CD14-positive monocyte (primary cell): ENCODE measurements around the gene SCN9A. TPM values are rescaled to one million over a fixed set of nuclear protein-coding genes. Genes with fewer than 3 reads are reported as not detected.

Source experiments
- DNase-seq, 3 donors: peaks; one replicate each; pipeline ENCODE4 v3.0.0-alpha.2; 2011 to 2022
- H2AFZ ChIP-seq: 2 replicates; pipeline ENCODE4 v1.6.0; 2012; ENCODE audit warnings: mild to moderate bottlenecking, low read depth, low read length, inconsistent platforms; ENCODE audit not compliant: insufficient read depth, poor library complexity, severe bottlenecking
- H3K27ac ChIP-seq, 2 donors: 1 replicate in 1 of 2; 2 replicates in 1 of 2; pipeline ENCODE4 v1.5.1; 2012 to 2013; ENCODE audit warnings: low read length in 2 of 2, control low read depth in 1 of 2, inconsistent platforms in 1 of 2, low read depth in 1 of 2, mild to moderate bottlenecking in 1 of 2
- H3K27me3 ChIP-seq, 2 donors: one replicate each; pipeline versions ENCODE4 v1.6.0 to v1.6.1; 2011 to 2013; ENCODE audit warnings: low read length in 2 of 2; ENCODE audit not compliant: control insufficient read depth in 2 of 2, insufficient read depth in 2 of 2
- H3K36me3 ChIP-seq, 2 donors: replicated peaks in 1 of 2; 1 replicate in 1 of 2; 2 replicates in 1 of 2; pipeline versions ENCODE4 v1.5.1 to v1.6.1; 2012 to 2013; ENCODE audit warnings: low read length in 2 of 2, control low read depth in 1 of 2, inconsistent platforms in 1 of 2, mild to moderate bottlenecking in 1 of 2; ENCODE audit not compliant: insufficient read depth in 2 of 2, control insufficient read depth in 1 of 2
- H3K4me1 ChIP-seq, 2 donors: 1 replicate in 1 of 2; 2 replicates in 1 of 2; pipeline versions ENCODE4 v1.5.1 to v1.6.1; 2012 to 2013; ENCODE audit warnings: low read length in 2 of 2, control low read depth in 1 of 2, inconsistent platforms in 1 of 2, mild to moderate bottlenecking in 1 of 2, moderate library complexity in 1 of 2; ENCODE audit not compliant: insufficient read depth in 2 of 2, control insufficient read depth in 1 of 2
- H3K4me2 ChIP-seq: replicated peaks from 2 replicates; pipeline ENCODE3; 2012; ENCODE audit warnings: low read length, moderate library complexity, mild to moderate bottlenecking; ENCODE audit not compliant: poor library complexity, severe bottlenecking; ENCODE audit errors: extremely low read depth
- H3K4me3 ChIP-seq, 3 experiments: fragments of 200-600 bp in 1 of 3; sonication (generic) in 1 of 3; replicated peaks in 1 of 3; 1 replicate in 2 of 3; 2 replicates in 1 of 3; pipeline ENCODE4 v1.5.1; 2011 to 2013; ENCODE audit warnings: low read length in 3 of 3, mild to moderate bottlenecking in 3 of 3, control low read depth in 2 of 3, low read depth in 2 of 3, inconsistent platforms in 1 of 3, moderate library complexity in 1 of 3
- H3K79me2 ChIP-seq: 2 replicates; pipeline ENCODE4 v1.6.0; 2012; ENCODE audit warnings: mild to moderate bottlenecking, control low read depth, inconsistent platforms, low read length, moderate library complexity; ENCODE audit not compliant: insufficient read depth
- H3K9ac ChIP-seq: 2 replicates; pipeline ENCODE4 v1.6.0; 2017; ENCODE audit warnings: low read length, mild to moderate bottlenecking; ENCODE audit not compliant: insufficient read depth, poor library complexity, severe bottlenecking
- H3K9me3 ChIP-seq, 2 donors: replicated peaks in 1 of 2; 1 replicate in 1 of 2; 2 replicates in 1 of 2; pipeline versions ENCODE4 v1.5.1 to v1.6.1; 2012 to 2013; ENCODE audit warnings: low read length in 2 of 2, control low read depth in 1 of 2; ENCODE audit not compliant: control insufficient read depth in 1 of 2, insufficient read depth in 1 of 2
- H4K20me1 ChIP-seq: 2 replicates; pipeline ENCODE4 v1.6.0; 2012; ENCODE audit warnings: mild to moderate bottlenecking, low read length, control low read depth, moderate library complexity; ENCODE audit not compliant: insufficient read depth
- H3K27ac Mint-ChIP-seq, 7 donors: one replicate each; pipeline ENCODE4 v1.8.0; 2020; ENCODE audit warnings: mild to moderate bottlenecking in 7 of 7, mixed read lengths in 7 of 7, moderate library complexity in 6 of 7, inconsistent platforms in 2 of 7
- H3K27me3 Mint-ChIP-seq, 3 donors: one replicate each; pipeline ENCODE4 v1.8.0; 2021 to 2022; ENCODE audit warnings: low read depth in 3 of 3, mild to moderate bottlenecking in 3 of 3, mixed read lengths in 3 of 3, moderate library complexity in 3 of 3, inconsistent platforms in 1 of 3
- H3K36me3 Mint-ChIP-seq, 2 donors: one replicate each; pipeline ENCODE4 v1.8.0; 2020; ENCODE audit warnings: mixed read lengths in 2 of 2, inconsistent platforms in 1 of 2, mild to moderate bottlenecking in 1 of 2
- H3K4me1 Mint-ChIP-seq: one replicate; pipeline ENCODE4 v1.8.0; 2020; ENCODE audit warnings: mild to moderate bottlenecking, mixed read lengths
- H3K4me3 Mint-ChIP-seq, 2 donors: one replicate each; pipeline ENCODE4 v1.8.0; 2020; ENCODE audit warnings: mild to moderate bottlenecking in 2 of 2, mixed read lengths in 2 of 2, moderate library complexity in 1 of 2
- H3K9me3 Mint-ChIP-seq, 7 donors: one replicate each; pipeline ENCODE4 v1.8.0; 2020 to 2022; ENCODE audit warnings: mixed read lengths in 7 of 7, mild to moderate bottlenecking in 6 of 7, moderate library complexity in 6 of 7, inconsistent platforms in 2 of 7
- CTCF ChIP-seq: fragments of 200-600 bp; IDR thresholded peaks from one replicate; pipeline ENCODE4 v1.8.0; 2022; ENCODE audit warnings: antibody characterized with exemption, mild to moderate bottlenecking
- WGBS: methylation state at CpG from one replicate; pipeline ENCODE4 v1.1.5; 2013; ENCODE audit warnings: missing lambda C conversion rate; ENCODE audit not compliant: insufficient coverage; 5-methylcytosine and 5-hydroxymethylcytosine counted together
- intact Hi-C, 2 donors: fragments of 100-400 bp; cut with micrococcal nuclease; formaldehyde crosslinking; loops; one replicate each; pipeline versions ENCODE4 v1.15.0 to v1.15.1; 2023
- polyA plus RNA-seq, 3 donors: library from polyadenylated mRNA; depleted of rRNA in 1 of 3; unstranded in 2 of 3; stranded (reverse) in 1 of 3; fragments of 300-500 nt in 2 of 3; fragments of >200 nt in 1 of 3; fragmentation: Illumina TruSeq in 2 of 3; gene quantifications; 1 replicate in 2 of 3; 2 replicates in 1 of 3; pipeline ENCODE4 v1.2.3, GENCODE V29; 2012 to 2021

Gene SCN9A
- polyA plus RNA-seq, 3 donors = 0.24 to 0.67 (median 0.26) TPM

DNA sequence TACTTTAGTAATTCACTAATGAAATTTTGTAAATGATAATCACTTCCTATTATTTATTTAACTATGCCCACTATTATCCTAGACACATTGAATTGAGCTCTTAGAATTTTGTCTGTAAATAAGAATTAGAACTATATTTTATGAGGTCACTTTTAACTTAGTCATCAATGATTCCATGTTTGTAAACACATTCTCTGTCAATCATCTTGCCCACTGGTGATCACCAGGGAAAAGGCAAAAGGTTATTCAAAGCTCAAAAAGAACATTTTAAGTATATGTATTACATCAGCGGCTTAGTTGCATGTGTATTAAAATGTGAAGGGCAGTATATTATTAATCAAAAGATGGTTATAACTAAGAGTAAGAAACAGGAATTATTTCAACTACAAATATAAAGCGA is 25.2 kb downstream of the SCN9A start:
- Histone ChIP-seq H3K36me3 (no peaks in the 10 kb centered on the region), H3K4me2 (no peak overlapping the region), H4K20me1 (no peaks in the 10 kb centered on the region), H3K9ac (no peak overlapping the region), H3K27me3 (no peaks in the 10 kb centered on the region), H3K79me2 (no peaks in the 10 kb centered on the region), H3K4me1 (no peaks in the 10 kb centered on the region), H2AFZ (no peak overlapping the region), H3K4me3 (no peak overlapping the region), H3K9me3 (no peaks in the 10 kb centered on the region), H3K27ac (no peak overlapping the region)
- no peak overlapping the region for H3K27ac Mint-ChIP-seq
- H3K36me3 Mint-ChIP-seq = no peaks in the 10 kb centered on the region
- H3K4me3 Mint-ChIP-seq = no peak overlapping the region
- H3K27me3 Mint-ChIP-seq = no peaks in the 10 kb centered on the region
- H3K4me1 Mint-ChIP-seq = no peaks in the 10 kb centered on the region
- no CpG with 5 or more reads among the region's 2 CpGs for WGBS
- DNase-seq = no peak
- no peak for TF ChIP-seq CTCF
- peaks cover 0 to 4% (median 0%) of the 10 kb centered on the region in 7 donors for H3K9me3 Mint-ChIP-seq
- intact Hi-C loops = no loop called here

DNA sequence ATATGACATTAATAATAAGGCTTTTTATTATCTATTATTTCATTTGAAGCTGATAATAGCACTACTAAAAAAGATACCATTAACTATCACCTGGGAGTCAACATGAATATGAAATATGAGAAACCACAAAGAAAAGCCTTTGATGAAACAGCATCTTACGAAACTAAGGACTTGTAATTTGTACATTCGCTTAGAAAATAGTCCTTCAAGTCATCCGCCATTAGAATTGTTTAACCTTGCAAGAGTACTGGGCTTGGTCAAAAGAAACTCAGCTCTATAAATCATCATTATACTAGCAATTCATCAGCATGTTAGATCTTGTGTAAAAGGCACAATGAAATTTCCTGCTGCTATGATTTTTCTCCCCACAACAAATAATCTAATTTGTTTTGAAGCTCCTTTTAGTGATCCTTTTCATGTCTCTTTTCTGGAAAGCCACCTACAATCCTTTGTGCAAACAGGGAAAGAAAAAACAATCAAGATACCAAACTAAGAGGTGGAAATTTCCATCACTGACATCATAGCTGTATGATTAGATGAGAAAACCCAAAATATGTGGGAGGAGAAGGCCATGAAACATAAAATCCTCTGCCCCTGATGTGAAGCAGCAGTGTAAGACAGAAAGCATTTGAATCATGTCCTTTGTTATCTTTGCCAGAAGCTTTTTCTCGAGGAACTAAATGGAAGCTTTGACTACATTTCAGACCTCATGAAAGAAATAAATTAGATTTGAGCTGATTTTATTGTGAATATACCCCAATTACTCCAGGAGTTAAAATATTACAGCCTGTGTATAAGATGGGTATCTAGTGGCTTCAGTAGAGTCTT is 31.2 kb downstream of the SCN9A start:
- no peak overlapping the region for H2AFZ ChIP-seq

More for the DNA sequence above, 31.2 kb downstream of the SCN9A start:
- WGBS = 60% methylated on average over 1 of the region's 4 CpGs
- no peak overlapping the region for H3K27ac ChIP-seq
- no peaks in the 10 kb centered on the region for H3K4me1 ChIP-seq
- intact Hi-C loops = no loop called here
- no peak overlapping the region for H3K4me3 ChIP-seq
- H3K27me3 ChIP-seq = no peaks in the 10 kb centered on the region
- H3K79me2 ChIP-seq = no peaks in the 10 kb centered on the region
- no peaks in the 10 kb centered on the region for H3K9me3 ChIP-seq
- H3K36me3 ChIP-seq = no peaks in the 10 kb centered on the region
- no peaks in the 10 kb centered on the region for H3K27me3 Mint-ChIP-seq
- TF ChIP-seq CTCF = no peak
- H3K4me3 Mint-ChIP-seq = no peak overlapping the region
- DNase-seq = no peak
- H4K20me1 ChIP-seq = no peaks in the 10 kb centered on the region
- H3K4me2 ChIP-seq = no peak overlapping the region
- no peak overlapping the region for H3K27ac Mint-ChIP-seq
- no peaks in the 10 kb centered on the region for H3K36me3 Mint-ChIP-seq
- H3K4me1 Mint-ChIP-seq = peaks cover 2% of the 10 kb centered on the region
- peaks cover 0 to 4% (median 0%) of the 10 kb centered on the region in 7 donors for H3K9me3 Mint-ChIP-seq
- no peak overlapping the region for H3K9ac ChIP-seq
